ENCODE data around the gene SLTM. TPM values are rescaled to one million over a fixed set of nuclear protein-coding genes. Genes with fewer than 3 reads are reported as not detected.

Gene SLTM
- total RNA-seq, 1 experiment from 2014 or later = 127 TPM

- Histone ChIP-seq H3K9me3 (ENCODE audit: low read depth, low read length, poor library complexity, severe bottlenecking) (no peaks in the 10 kb centered on the region), H3K27me3 (replicated peaks; ENCODE audit: insufficient read depth, low read depth, low read length, poor library complexity) (no peaks in the 10 kb centered on the region), H3K4me3 (ENCODE audit: low read depth, low read length, poor library complexity, severe bottlenecking) (no peak overlapping the region), H3K4me1 (ENCODE audit: insufficient read depth, low read length, poor library complexity, severe bottlenecking) (no peaks in the 10 kb centered on the region), H3K27ac (ENCODE audit: low read depth, low read length, poor library complexity, severe bottlenecking) (no peak overlapping the region), H3K36me3 (ENCODE audit: insufficient read depth, low read length, poor library complexity, severe bottlenecking) (no peaks in the 10 kb centered on the region)
- intact Hi-C loops (cut with micrococcal nuclease; ENCODE audit: unreplicated experiment) = loop anchor here (2.0 to 10.0 kb wide), 2 partner anchors 124 to 512 kb away; partner anchors contain the start of gene CCNB2
- no peak for TF ChIP-seq EZH2 (IDR thresholded peaks at IDR 0.05; ENCODE audit: borderline replicate concordance, low read depth, low read length, poor library complexity, severe bottlenecking)
- TF ChIP-seq, protein P1, sequence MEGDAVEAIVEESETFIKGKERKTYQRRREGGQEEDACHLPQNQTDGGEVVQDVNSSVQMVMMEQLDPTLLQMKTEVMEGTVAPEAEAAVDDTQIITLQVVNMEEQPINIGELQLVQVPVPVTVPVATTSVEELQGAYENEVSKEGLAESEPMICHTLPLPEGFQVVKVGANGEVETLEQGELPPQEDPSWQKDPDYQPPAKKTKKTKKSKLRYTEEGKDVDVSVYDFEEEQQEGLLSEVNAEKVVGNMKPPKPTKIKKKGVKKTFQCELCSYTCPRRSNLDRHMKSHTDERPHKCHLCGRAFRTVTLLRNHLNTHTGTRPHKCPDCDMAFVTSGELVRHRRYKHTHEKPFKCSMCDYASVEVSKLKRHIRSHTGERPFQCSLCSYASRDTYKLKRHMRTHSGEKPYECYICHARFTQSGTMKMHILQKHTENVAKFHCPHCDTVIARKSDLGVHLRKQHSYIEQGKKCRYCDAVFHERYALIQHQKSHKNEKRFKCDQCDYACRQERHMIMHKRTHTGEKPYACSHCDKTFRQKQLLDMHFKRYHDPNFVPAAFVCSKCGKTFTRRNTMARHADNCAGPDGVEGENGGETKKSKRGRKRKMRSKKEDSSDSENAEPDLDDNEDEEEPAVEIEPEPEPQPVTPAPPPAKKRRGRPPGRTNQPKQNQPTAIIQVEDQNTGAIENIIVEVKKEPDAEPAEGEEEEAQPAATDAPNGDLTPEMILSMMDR (conservative IDR thresholded peaks at IDR 0.05; ENCODE audit: low read depth, low read length) = peak; percentile 62
- ChIA-PET CTCF (interaction anchor here (0.5 kb wide), 1 partner anchor 421 kb away, joined by 3 read pairs; no protein-coding TSS in a partner anchor), POLR2A (ENCODE audit: low non-redundant PET) (interaction anchor here (0.6 kb wide), 1 partner anchor 285 kb away, joined by 4 read pairs; no protein-coding TSS in a partner anchor)
- peak; percentile 60 for DNase-seq (ENCODE audit: low spot score)
- BruUV-seq (replicated peaks) = no TSS peak
Measured at GRCh38 chr15:58980351-58980939, 47.0 kb upstream of the SLTM start.

- ChIA-PET CTCF (interaction anchor here (0.6 to 1.0 kb wide), 2 partner anchors 515 to 551 kb away, joined by 3 to 5 read pairs; no protein-coding TSS in a partner anchor), POLR2A (ENCODE audit: low non-redundant PET) (no interaction called here)
- H3K27ac ChIP-seq (ENCODE audit: low read depth, low read length, poor library complexity, severe bottlenecking) = no peak overlapping the region
- no peak overlapping the region for H3K4me3 ChIP-seq (ENCODE audit: low read depth, low read length, poor library complexity, severe bottlenecking)
- H3K36me3 ChIP-seq (ENCODE audit: insufficient read depth, low read length, poor library complexity, severe bottlenecking) = no peaks in the 10 kb centered on the region
- TF ChIP-seq, protein P1 (conservative IDR thresholded peaks at IDR 0.05; ENCODE audit: low read depth, low read length) = no peak
- TF ChIP-seq EZH2 (IDR thresholded peaks at IDR 0.05; ENCODE audit: borderline replicate concordance, low read depth, low read length, poor library complexity, severe bottlenecking) = no peak
- no peaks in the 10 kb centered on the region for H3K27me3 ChIP-seq (replicated peaks; ENCODE audit: insufficient read depth, low read depth, low read length, poor library complexity)
- H3K4me1 ChIP-seq (ENCODE audit: insufficient read depth, low read length, poor library complexity, severe bottlenecking) = no peaks in the 10 kb centered on the region
- intact Hi-C loops (cut with micrococcal nuclease; ENCODE audit: unreplicated experiment) = no loop called here
- DNase-seq (ENCODE audit: low spot score) = no peak
- no peaks in the 10 kb centered on the region for H3K9me3 ChIP-seq (ENCODE audit: low read depth, low read length, poor library complexity, severe bottlenecking)
- no TSS peak for BruUV-seq (replicated peaks)
Measured at GRCh38 chr15:58977887-58978286, 44.4 kb upstream of the SLTM start.

GRCh38 chr15:58967479-58967878, 34.0 kb upstream of the SLTM start:
- H3K36me3 ChIP-seq (ENCODE audit: insufficient read depth, low read length, poor library complexity, severe bottlenecking) = no peaks in the 10 kb centered on the region
- H3K4me3 ChIP-seq (ENCODE audit: low read depth, low read length, poor library complexity, severe bottlenecking) = no peak overlapping the region
- BruUV-seq (replicated peaks) = no TSS peak
- ChIA-PET CTCF (no interaction called here), POLR2A (ENCODE audit: low non-redundant PET) (no interaction called here)
- H3K4me1 ChIP-seq (ENCODE audit: insufficient read depth, low read length, poor library complexity, severe bottlenecking) = no peaks in the 10 kb centered on the region
- DNase-seq (ENCODE audit: low spot score) = no peak
- TF ChIP-seq EZH2 (IDR thresholded peaks at IDR 0.05; ENCODE audit: borderline replicate concordance, low read depth, low read length, poor library complexity, severe bottlenecking) = no peak
- TF ChIP-seq, protein P1 (conservative IDR thresholded peaks at IDR 0.05; ENCODE audit: low read depth, low read length) = no peak
- no peaks in the 10 kb centered on the region for H3K27me3 ChIP-seq (replicated peaks; ENCODE audit: insufficient read depth, low read depth, low read length, poor library complexity)
- no peaks in the 10 kb centered on the region for H3K9me3 ChIP-seq (ENCODE audit: low read depth, low read length, poor library complexity, severe bottlenecking)
- no peak overlapping the region for H3K27ac ChIP-seq (ENCODE audit: low read depth, low read length, poor library complexity, severe bottlenecking)
- intact Hi-C loops (cut with micrococcal nuclease; ENCODE audit: unreplicated experiment) = no loop called here
